CD4-positive, alpha-beta T cell treated with Interleukin-1 beta for 1 hour (primary cell): ENCODE results near the gene FBXO27.
"Not testable (repeated sequence)": the region's sequence is repeated elsewhere in the genome, so short reads cannot be mapped to it uniquely, and the experiment has no call there.

Experiments
- DNase-seq, 2 donors: peaks; one replicate each; pipeline ENCODE4 v3.0.0-alpha.2; 2020 to 2022

Gene FBXO27, protein sequence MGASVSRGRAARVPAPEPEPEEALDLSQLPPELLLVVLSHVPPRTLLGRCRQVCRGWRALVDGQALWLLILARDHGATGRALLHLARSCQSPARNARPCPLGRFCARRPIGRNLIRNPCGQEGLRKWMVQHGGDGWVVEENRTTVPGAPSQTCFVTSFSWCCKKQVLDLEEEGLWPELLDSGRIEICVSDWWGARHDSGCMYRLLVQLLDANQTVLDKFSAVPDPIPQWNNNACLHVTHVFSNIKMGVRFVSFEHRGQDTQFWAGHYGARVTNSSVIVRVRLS

DNA sequence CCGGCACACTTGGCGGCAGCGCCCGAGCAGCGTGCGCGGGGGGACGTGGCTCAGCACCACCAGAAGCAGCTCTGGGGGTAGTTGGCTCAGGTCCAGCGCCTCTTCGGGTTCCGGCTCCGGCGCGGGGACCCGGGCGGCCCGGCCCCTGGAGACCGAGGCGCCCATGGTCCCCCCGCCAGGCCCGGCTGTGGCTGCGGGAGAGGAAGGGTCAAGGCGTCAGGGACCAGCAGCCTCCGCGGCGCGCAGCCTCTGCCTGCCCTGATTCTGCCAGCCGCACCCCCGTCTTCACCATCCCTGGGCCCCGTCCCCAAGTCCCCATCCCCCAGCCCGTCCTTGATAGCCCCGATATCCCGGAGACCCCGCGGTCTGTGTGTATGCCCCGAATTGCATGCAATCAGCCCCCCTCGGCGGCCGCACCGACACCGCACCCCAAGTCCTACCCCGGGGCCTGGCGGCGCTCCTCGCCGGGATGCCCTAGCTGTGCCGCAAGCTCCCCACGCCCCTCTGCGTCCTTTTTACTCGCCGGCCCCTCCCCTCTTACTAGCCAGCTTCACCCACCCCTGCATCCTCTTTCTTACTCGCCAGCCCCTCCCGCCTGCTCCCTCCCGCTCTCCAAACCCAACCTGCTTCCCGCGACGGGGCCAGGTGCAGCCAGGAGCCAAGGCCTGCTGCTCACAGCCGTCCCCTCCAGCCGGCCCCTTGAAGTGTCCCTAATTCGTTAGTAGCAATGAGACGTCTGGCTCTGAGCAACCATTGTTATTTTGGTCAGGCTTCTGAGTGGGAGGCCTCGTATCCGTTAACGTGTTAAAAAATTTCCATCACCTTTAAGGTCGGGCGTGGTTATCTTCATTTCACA is at the start of gene FBXO27:
TSS of gene FBXO27 (minus strand) at position 487 of the 856 bp plus-strand sequence. CDS start at position 165, 322 bp downstream.
- no peak for DNase-seq

DNA sequence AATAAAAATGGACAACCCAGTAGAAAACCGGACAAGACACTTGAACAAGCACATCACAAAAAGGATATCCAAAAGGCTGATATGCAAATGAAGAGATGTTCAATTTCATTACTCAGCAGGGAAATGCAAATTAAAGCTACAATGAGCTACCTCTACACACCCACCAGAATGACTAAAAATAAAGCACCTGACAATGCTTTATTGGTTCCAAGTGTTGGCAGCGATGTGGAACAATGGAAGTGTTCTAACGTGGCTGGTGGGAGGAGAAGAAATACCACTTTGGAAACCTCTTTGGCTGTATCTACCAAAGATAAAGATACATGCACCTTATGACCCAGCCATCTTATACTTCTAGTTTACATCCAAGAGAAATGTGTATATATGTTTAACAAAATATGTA is 48.1 kb upstream of the FBXO27 start:
- DNase-seq = no peak

DNA sequence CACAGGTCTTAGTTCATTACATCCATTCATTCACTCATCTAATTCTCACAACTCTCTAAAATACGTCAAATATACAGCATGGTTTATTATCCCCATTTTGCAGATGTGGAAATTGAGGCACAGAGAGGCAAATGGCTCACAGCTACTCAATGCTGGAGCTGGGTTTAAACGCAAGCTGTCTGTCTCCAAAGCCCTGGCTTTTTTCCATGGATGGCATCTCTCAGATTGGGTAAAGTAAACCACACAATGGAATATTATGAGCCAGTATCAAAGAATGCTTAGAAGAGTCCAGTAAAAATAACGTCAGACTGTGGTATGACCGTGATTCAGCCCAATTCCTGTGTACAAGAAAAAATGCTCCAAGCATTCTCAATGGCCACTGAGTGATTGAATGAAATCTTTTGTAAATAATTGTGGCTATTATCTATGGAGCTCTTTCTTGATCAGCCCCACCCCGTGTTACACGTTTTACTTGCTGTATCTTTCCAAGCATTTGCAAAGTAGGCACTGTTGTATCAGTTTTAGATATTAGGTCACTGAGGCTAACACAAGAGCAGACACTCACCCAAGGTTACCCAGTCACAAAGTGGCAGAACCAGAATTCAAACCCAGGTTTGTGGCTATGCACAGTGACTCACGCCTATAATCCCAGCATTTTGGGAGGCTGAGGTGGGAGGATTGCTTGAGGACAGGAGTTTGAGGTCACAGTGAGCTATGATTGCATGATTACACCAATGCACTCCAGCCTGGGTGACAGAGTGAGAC is 46.3 kb upstream of the FBXO27 start:
- DNase-seq = no peak

DNA sequence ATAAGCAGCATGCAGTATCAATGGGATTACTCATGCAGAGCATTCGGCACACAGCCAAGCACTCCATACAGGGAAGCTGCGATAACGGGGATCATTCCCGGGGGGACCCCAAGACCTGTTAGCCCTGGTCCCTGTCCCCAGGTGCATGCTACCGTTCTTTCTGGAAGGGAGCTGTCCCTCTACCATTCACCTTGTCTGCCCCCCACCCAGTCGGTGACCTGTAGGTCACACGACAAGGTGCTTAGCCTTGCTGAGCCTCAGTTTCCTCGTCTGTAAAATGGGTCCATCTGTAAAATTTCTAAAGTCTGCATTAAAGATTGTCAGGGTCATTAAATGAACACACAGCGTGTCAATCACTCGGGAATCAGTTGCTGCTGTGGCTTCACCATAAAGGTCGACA is 45.0 kb upstream of the FBXO27 start:
- no peak for DNase-seq

DNA sequence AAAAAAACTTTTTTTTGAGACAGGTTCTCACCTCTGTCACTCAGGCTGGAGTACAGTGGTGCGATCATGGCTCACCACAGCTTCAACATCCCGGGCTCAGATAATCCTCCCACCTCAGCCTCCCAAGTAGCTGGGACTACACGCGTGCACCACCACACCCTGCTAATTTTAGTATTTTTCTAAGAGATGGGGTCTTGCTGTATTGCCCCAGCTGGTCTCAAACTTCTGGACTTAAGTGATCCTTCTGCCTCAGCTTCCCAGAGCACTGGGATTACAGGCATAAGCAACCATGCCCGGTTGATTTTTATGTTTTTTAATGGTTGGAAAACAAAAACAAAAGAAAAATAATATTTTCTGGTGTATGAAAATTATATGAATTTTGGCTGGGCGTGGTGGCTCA is 42.6 kb upstream of the FBXO27 start:
- no peak for DNase-seq

DNA sequence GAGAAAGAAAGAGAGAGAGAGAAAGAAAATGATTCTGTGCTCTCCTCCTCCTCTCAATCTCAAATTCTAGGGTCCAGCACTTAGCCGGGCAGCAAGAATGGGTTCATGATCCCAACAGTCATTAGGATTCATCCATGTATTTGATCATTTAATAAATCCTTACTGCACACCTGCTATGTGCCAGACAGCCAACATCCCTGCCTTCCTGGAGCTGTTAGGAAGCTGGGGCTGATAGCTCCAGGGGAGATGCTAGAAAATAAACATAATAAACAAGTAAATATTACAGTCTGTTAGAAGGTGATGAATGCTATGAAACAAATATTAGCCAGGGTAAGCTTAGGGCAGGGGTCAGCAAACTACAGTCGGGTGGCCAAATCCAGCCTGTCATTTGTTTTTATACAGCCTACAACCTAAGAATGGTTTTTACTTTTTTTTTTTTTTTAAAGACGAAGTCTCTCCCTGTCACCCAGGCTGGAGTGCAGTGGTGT is 41.9 kb upstream of the FBXO27 start:
- no peak for DNase-seq

DNA sequence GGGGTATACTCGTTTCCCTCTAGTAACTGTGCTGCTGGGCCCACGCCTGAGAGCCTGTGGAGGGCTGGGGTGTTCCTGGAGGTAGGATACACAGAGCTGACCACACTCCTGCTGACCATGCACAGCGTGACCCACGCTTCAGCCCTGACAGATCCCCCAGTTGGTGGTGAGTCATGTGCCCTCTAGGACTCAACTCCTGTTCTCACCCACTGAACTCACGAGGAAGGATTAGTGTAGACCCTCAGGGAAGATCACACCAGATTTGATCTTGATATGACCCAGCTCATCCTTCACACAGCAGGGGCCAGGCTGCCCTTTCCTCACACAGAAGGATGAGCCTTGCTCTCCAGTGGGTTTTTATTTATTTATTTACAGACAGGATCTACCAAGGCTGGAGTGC is 38.5 kb upstream of the FBXO27 start:
- no peak for DNase-seq

DNA sequence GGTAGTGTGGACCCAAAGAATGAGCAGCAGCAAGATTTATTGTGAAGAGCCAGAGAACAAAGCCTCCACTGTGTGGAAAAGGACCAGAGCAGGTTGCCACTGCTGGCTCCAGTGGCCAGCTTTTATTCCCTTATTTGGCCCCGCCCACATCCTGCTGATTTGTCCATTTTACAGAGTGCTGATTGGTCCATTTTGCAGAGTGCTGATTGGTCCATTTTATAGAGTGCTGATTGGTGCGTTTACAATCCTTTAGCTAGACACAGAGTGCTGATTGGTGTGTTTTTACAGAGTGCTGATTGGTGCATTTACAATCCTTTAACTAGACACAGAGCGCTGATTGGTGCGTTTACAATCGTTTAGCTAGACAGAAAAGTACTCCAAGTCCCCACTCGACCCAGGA is 35.9 kb upstream of the FBXO27 start:
- DNase-seq = not testable (repeated sequence)

DNA sequence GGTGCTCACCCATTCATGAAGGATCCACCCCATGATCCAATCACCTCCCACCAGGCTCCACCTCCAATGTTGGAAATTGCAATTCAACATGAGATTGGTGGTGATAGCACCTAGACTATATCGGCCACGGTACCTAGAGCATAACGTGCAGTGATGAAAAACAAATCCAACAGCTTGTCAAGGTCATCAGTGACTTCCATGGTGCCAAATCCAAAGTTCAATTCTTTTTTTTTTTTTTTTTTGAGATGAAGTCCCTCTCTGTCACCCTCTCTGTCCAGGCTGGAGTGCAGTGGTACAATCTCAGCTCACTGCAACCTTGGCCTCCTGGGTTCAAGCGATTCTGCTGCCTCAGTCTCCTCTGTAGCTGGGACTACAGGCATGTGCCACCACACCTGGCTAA is 34.8 kb upstream of the FBXO27 start:
- no peak for DNase-seq

DNA sequence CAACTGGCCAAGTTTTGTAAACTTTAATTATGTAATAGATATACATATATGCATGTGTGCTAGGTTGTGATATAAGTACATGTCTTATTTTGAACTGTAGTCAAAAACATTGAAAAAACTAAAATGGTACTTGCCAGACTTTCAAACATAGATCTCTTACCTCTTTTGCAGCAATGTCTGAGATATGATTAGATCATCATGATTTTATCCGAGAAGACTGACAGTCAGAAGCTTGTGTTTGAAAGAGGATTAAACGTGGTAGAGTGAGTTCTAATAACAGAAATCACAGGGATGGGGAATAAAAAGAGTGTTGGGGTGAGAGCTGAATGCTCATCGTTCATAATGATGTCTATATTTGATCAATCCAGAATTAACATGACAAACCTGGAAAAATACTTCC is 33.6 kb upstream of the FBXO27 start:
- DNase-seq = no peak

DNA sequence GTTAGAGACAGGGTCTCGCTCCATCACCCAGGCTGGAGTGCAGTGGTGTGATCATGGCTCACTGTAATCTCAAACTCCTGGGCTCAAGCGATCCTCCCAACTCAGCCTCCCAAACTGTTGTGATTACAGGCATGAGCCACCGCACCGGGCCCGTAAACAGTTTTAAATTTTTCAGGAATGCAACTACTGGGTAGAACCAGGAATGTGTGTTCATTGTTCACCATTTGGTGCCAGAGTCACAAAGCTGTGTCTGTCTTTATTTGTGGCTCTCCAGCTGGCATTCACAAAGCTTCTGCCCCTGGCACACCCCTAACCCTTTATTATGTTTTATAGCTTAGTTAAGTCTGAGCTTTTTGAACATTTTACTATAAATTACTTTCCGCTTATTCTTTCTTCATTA is 32.1 kb upstream of the FBXO27 start:
- DNase-seq = no peak

DNA sequence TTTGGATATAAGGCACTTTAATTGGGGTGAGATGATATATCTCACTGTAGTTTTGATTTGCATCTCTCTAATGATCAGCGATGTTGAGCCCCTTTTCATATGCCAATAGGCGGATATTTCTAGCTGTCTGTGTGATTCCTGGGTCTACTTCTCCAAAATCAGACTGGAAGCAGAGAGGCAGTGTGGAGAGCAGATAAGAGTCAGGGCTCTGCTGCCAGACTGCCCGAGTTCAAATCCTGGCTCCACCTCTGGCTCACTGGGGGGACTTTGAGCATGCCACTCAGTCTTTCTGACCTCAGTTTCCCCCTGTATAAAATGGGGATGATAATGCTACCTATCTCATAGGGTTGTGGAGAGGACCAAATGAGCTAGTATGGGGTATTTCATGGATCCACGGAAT is 27.8 kb upstream of the FBXO27 start:
- no peak for DNase-seq

DNA sequence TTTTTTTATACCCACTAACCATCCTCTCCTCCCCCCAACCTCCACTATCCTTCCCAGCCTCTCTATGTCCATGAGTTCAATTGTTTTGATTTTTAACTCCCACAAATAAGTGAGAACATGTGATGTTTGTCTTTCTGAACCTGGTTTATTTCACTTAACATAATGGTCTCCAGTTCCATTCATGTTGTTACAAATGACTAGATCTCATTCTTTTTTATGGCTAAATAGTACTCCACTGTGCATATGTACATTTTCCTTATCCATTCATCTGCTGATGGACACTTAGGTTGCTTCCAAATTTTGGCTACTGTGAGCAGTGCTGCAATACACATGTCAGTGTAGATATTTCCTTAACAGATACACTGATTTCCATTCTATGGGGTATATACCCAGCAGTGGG is 27.0 kb upstream of the FBXO27 start:
- DNase-seq = no peak

DNA sequence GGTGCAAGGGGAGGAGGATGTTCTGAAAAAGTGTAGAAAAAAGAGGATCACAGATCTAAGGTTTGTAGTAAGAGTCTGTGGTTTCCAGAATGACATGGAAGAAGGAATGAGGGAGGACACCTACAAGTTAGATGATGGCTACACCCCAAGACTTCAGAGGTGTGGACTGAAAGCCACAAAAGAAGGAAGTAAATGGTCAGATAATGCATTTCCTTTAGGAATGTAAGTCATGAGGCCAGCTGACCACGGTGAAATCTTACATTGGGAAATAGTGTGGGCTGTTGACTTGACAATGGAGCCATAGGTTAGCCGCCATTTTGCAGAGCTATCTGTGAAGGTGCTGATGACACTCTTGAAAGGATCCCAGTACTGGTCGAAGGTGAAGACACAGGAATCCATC is 25.3 kb upstream of the FBXO27 start:
- DNase-seq = no peak

DNA sequence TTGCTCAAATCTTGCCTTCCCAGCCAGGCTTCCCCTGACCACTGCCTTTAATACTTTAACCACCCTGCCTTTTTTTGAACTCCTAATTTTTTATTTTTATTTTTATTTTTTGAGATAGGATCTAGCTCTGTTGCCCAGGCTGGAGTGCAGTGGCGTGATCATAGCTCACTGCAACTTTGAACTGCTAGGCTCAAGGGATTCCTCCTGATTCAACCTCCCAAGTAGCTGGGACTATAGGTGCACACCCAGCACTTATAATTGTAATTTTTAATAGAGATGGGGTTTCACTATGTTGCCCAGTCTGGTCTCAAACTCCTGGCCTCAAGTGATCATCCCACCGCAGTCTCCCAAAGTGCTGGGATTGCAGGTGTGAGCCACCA is 21.7 kb upstream of the FBXO27 start:
- DNase-seq = no peak

DNA sequence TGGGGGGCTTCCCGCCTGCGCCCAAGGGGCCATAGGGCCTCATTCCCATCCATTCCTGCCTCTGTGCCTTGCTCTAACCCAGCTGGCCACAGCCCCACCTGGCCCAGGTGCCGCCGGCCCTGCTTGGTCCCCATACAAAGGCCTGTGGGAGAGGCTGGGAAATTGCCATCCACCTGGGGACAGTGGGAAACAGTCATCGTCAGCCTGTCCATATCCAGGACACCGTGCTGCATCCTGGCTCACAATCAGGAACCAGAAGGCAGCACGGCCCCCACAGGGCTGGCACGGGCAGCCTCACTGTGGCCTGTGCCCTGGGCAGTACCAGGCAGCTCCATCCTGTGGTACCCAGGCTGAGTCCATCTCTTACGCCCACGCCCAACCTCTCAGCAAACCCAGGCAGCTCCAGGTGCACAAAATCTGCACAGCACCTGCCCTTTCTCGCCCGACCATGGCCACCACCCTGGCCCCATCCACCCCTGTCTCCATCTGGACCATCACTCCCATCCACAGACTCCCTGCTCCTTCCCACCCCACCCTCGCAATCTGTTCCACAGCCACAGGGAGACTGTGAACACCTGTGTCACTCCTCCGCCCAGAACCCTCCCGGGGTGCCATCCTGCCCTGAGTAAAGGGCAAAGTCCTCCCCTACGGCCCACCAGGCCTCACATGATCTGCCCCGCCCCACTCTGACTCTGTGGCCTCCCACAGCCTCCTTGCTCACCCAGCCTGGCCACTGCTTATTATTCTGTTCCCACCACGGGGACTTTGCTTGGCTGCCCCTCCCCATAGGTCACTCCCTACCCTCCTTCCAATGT is 21.1 kb upstream of the FBXO27 start:
- DNase-seq = no peak

DNA sequence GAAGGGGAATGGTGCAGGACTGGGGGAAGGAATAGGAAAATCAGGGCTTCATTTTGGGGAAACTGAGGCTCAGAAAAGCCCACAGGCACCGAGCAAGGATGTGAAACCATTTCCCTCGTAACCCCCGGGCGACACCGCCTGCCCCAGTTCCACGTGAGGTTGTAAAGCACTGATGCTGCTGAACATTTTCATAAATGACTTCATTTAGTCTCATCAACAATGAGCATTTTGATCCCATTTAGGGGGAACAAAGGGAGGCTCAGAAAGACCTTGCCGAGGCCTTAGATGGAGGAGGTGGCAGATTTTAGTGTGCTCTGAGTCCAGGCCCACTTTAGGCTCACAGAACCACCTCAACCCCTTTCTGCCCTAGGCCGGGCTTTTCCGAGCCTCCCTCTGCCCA is 20.5 kb upstream of the FBXO27 start:
- DNase-seq = no peak

DNA sequence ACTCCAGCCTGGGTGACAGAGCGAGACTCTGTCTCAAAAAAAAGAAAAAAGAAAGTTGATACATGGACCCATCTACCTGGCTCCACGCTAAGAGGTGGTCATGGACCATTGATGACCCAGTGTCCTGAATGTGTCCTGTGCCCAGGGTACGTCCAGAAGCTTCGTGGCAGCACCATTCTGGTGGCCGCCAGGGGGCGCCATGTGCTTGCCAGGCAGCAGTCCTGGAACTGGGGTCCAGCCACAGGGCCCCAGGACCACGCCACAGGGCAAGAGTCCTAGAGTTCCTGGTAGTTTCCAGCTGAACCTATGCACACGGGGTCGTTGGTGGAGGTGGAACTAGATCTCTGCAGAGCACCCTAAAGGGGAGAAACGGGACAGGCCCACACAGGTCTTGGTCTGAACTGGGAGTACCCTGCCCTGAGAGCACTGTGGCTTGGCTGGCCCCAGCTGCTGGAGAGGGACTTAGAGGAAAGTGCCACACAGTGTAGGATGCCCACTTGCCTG is 19.9 kb upstream of the FBXO27 start:
- peak; percentile 63 to 69 for DNase-seq

DNA sequence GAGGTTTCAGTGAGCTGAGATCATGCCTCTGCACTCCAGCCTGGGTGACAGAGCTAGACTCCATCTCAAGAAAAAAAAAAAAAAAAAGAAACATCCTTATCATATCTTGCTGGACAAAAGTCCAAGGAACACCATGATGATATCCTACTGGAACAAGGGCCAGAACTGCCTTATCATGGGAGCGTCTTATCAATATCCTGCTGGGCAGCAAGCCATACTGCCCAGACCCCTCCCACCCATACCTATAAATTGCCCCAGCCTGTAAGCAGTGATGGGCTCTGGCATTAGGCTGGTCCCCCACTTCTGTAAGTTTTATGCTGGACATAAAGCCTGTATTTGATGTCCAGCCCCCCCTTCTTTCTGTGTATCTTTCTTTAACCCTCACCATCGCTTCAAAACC is 14.7 kb upstream of the FBXO27 start:
- no peak for DNase-seq

DNA sequence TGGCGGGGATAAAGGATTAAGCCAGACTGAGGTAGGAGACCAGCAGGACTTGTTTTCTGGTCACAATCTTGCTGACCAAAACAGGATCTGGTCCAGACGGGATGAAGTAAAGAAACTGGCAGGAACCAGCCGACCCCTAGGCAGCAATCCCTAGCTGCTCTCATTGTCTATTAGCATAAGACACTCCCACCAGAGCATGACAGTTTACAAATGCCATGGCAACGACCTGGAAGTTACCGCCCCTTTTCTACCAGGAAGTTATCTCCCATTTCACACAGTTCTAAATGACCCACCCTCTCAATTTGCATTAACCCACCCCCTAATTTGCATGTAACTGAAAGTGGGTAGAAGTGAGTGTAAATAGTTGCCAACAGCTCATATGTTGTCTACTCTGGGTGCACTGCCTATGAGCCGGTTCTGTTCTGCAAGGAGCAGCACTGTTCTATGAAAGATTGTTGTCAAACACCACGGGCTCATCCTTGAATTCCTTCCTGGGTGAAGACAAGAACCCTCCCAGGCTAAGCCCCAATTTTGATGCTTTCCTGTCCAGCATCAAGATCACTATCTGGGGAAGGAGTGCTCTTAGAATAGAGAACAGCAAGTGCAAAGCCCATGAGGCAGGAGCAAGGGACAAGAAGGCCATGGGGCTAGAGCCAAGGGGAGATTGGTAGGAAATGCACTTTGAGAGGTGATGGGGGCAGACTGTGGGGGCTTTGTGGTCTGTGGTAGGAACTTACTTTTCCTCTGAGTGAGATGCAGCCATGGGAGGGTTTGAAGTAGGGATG is 13.9 kb upstream of the FBXO27 start:
- DNase-seq = no peak

DNA sequence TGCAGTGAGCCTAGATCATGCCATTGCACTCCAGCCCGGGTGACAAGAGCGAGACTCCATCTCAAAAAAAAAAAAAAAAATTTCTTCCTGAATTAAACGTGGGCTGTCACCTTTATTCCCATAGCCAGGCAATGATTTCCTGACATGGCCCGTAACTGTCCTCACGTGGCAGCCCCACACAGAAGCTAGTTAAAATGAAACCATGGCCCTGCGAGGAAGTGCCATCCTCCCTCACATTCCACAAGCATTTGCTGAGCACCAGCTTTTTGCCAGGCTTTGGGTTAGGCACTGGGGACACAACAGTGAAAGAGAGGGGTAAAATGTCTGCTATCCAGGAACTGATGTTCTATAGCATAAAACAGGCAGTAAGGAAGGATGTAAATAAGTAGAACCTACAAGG is 13.2 kb upstream of the FBXO27 start:
- DNase-seq = no peak

DNA sequence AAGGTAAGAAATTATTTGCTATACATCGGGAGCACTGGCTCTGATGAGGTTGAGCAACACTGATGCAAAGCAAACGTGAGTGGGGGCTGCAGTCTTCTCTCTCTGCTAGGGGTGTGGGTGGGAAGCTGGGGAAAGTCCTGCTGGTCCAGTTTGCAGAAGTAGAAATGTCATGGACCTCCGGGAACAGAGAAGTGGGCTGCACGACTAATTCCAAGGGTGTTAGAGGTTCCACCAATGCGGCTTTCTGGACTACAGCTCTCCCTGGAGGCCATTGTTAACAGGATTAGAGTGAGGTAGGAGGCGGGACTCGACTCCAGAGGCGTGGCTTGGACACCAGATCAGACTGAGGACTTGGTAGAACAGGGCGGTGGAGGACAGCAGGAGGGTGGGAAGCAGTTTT is 5.7 kb upstream of the FBXO27 start:
- no peak for DNase-seq
